ENCODE results near the gene LGALS3.

LGALS3 gene

GRCh38 chr14:55151601-55152000 is 22.5 kb downstream of the LGALS3 start:
- H3K27ac ChIP-seq (ENCODE audit: low read depth, low read length) = peak overlapping the region; percentile 35
- peaks cover 17% of the 10 kb centered on the region for H3K36me3 ChIP-seq (ENCODE audit: insufficient read depth, low read length)

DNA sequence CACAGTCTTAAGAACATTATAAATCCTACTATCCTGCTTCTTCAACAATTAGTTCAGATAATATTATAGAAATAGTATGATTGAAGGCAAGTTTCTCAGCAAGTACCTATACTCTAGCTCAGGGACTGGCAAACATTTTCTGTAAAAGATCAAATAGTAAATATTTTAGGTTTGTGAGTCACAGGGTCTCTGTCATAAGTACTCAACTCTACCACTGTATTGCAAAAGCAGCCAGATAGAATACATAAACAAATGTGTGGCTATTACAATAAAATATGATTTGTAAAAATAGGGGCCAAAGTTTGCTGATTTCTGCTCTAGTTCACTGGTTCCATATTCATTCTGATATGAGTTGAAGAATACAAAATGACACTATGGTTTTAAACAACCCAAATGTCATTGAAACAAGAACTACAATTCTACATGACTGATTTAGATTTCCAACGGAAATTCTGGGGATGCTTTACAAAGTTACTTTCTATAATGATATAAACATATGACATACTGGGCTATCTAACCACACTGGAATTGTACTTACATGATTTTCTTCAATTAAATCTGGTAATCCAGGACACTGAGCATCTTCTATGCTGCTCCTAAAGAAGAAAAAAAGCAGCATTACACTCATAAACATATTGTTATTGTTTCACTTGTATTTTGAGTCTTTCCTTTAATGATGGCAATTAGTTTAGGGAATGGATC is 23.2 kb downstream of the LGALS3 start:
- H2AFZ ChIP-seq (ENCODE audit: low read length, unreplicated experiment) = no peak overlapping the region
- peaks cover 11% of the 10 kb centered on the region for H3K36me3 ChIP-seq (ENCODE audit: insufficient read depth, low read length)
- peaks cover 9% of the 10 kb centered on the region for H3K4me1 ChIP-seq (ENCODE audit: control insufficient read depth, insufficient read depth, low read length, unreplicated experiment)
- H3K4me3 ChIP-seq (ENCODE audit: low read depth, low read length) = no peak overlapping the region
- no peaks in the 10 kb centered on the region for H3K27me3 ChIP-seq (ENCODE audit: insufficient read depth, low read length)
- H3K79me2 ChIP-seq (ENCODE audit: control insufficient read depth, insufficient read depth, low read length, unreplicated experiment) = no peaks in the 10 kb centered on the region
- peak overlapping the region; percentile 35 for H3K27ac ChIP-seq (ENCODE audit: low read depth, low read length)

More at GRCh38 chr14:55151601-55152000, 22.5 kb downstream of the LGALS3 start:
- H2AFZ ChIP-seq (ENCODE audit: low read length, unreplicated experiment) = no peak overlapping the region
- H3K27me3 ChIP-seq (ENCODE audit: insufficient read depth, low read length) = no peaks in the 10 kb centered on the region
- H3K79me2 ChIP-seq (ENCODE audit: control insufficient read depth, insufficient read depth, low read length, unreplicated experiment) = no peaks in the 10 kb centered on the region
- peaks cover 9% of the 10 kb centered on the region for H3K4me1 ChIP-seq (ENCODE audit: control insufficient read depth, insufficient read depth, low read length, unreplicated experiment)
- H3K4me3 ChIP-seq (ENCODE audit: low read depth, low read length) = no peak overlapping the region

DNA sequence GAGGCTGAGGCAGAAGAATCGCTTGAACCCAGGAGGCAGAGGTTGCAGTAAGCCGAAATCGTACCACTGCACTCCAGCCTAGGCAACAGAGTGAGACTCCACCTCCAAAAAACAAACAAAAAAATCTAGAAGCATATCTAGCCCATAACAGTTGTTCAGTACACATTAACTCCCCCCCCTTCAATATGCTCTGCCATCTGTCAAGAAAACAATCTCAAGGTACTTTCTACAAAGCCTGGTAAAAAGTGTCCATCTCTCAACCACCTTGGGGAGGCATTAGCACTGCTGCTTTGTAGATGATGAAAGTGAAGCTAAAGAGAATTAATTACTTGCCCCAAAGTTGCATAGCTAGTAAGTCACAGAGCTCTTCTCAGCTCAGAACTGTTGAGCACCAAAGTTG is 24.9 kb downstream of the LGALS3 start:
- Histone ChIP-seq H3K4me3 (ENCODE audit: low read depth, low read length) (no peak overlapping the region), H3K27ac (ENCODE audit: low read depth, low read length) (no peak overlapping the region), H3K4me1 (ENCODE audit: control insufficient read depth, insufficient read depth, low read length, unreplicated experiment) (peaks cover 9% of the 10 kb centered on the region), H3K27me3 (ENCODE audit: insufficient read depth, low read length) (no peaks in the 10 kb centered on the region), H3K36me3 (ENCODE audit: insufficient read depth, low read length) (peaks cover 3% of the 10 kb centered on the region; the same call in 1 of the 2 replicates), H2AFZ (ENCODE audit: low read length, unreplicated experiment) (no peak overlapping the region), H3K79me2 (ENCODE audit: control insufficient read depth, insufficient read depth, low read length, unreplicated experiment) (no peaks in the 10 kb centered on the region)

- no peak overlapping the region for H2AFZ ChIP-seq (ENCODE audit: low read length, unreplicated experiment)
- no peak overlapping the region for H3K4me3 ChIP-seq (ENCODE audit: low read depth, low read length)
- no peaks in the 10 kb centered on the region for H3K79me2 ChIP-seq (ENCODE audit: control insufficient read depth, insufficient read depth, low read length, unreplicated experiment)
- peaks cover 5% of the 10 kb centered on the region for H3K4me1 ChIP-seq (ENCODE audit: control insufficient read depth, insufficient read depth, low read length, unreplicated experiment)
- H3K27ac ChIP-seq (ENCODE audit: low read depth, low read length) = no peak overlapping the region
- H3K27me3 ChIP-seq (ENCODE audit: insufficient read depth, low read length) = no peaks in the 10 kb centered on the region
- H3K36me3 ChIP-seq (ENCODE audit: insufficient read depth, low read length) = peaks cover 3% of the 10 kb centered on the region; the same call in 1 of the 2 replicates
Observed at GRCh38 chr14:55157080-55157479, 28.0 kb downstream of the LGALS3 start.

DNA sequence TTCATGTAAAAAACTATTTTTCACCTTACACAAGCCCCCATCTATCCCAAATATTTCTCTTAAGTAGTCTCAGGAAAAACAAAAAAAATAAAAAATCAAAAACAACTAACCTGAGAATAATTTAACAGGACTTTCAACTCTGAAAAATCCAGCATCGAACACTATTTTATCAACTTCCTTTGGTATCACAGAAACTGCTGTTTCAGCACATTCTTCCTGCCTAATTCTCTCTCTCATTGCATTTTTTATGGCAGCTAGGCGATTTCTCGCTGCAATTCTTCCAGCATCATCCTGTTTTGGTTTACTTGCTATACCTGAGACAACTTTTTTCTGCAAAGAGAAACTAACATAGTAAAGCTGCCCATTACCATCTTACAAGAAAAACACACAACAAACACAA is 29.4 kb downstream of the LGALS3 start:
- Histone ChIP-seq H3K79me2 (ENCODE audit: control insufficient read depth, insufficient read depth, low read length, unreplicated experiment) (no peaks in the 10 kb centered on the region), H3K4me1 (ENCODE audit: control insufficient read depth, insufficient read depth, low read length, unreplicated experiment) (no peaks in the 10 kb centered on the region), H3K27me3 (ENCODE audit: insufficient read depth, low read length) (no peaks in the 10 kb centered on the region), H3K27ac (ENCODE audit: low read depth, low read length) (no peak overlapping the region), H3K36me3 (ENCODE audit: insufficient read depth, low read length) (peaks cover 3% of the 10 kb centered on the region; the same call in 1 of the 2 replicates), H3K4me3 (ENCODE audit: low read depth, low read length) (no peak overlapping the region), H2AFZ (ENCODE audit: low read length, unreplicated experiment) (no peak overlapping the region)

GRCh38 chr14:55160989-55161388 is 31.9 kb downstream of the LGALS3 start:
- H3K36me3 ChIP-seq (ENCODE audit: insufficient read depth, low read length) = peaks cover 4% of the 10 kb centered on the region
- no peak overlapping the region for H3K27ac ChIP-seq (ENCODE audit: low read depth, low read length)
- no peak overlapping the region for H2AFZ ChIP-seq (ENCODE audit: low read length, unreplicated experiment)
- no peak overlapping the region for H3K4me3 ChIP-seq (ENCODE audit: low read depth, low read length)
- H3K4me1 ChIP-seq (ENCODE audit: control insufficient read depth, insufficient read depth, low read length, unreplicated experiment) = no peaks in the 10 kb centered on the region
- H3K27me3 ChIP-seq (ENCODE audit: insufficient read depth, low read length) = no peaks in the 10 kb centered on the region
- no peaks in the 10 kb centered on the region for H3K79me2 ChIP-seq (ENCODE audit: control insufficient read depth, insufficient read depth, low read length, unreplicated experiment)

- no peaks in the 10 kb centered on the region for H3K4me1 ChIP-seq (ENCODE audit: control insufficient read depth, insufficient read depth, low read length, unreplicated experiment)
- H3K4me3 ChIP-seq (ENCODE audit: low read depth, low read length) = no peak overlapping the region
- H3K27me3 ChIP-seq (ENCODE audit: insufficient read depth, low read length) = no peaks in the 10 kb centered on the region
- no peaks in the 10 kb centered on the region for H3K79me2 ChIP-seq (ENCODE audit: control insufficient read depth, insufficient read depth, low read length, unreplicated experiment)
- H3K36me3 ChIP-seq (ENCODE audit: insufficient read depth, low read length) = peaks cover 4% of the 10 kb centered on the region; the same call in 1 of the 2 replicates
- no peak overlapping the region for H2AFZ ChIP-seq (ENCODE audit: low read length, unreplicated experiment)
- H3K27ac ChIP-seq (ENCODE audit: low read depth, low read length) = peak overlapping the region; percentile 34; the same call in 1 of the 2 replicates
Observed at GRCh38 chr14:55170526-55170925, 41.5 kb downstream of the LGALS3 start.

DNA sequence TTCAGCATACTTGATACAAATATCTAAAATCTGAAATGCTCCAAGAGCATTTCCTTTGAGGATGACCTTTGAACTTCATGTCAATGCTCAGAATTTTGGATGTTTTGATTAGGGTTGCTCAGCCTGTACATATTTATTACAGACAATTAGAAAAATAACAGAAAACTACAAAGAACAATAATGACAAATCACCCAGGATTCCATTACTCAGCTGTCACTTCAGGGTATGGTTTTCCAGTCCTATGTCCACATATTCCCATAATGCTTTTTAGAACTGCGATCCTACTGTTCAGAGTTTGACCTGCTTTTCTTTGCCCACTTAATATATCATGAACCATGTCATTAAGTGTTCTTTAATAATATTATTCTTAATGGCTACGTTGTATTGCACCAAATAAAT is 51.0 kb downstream of the LGALS3 start:
- peaks cover 9% of the 10 kb centered on the region; the same call in 1 of the 2 replicates for H3K36me3 ChIP-seq (ENCODE audit: insufficient read depth, low read length)
- peaks cover 5% of the 10 kb centered on the region for H3K79me2 ChIP-seq (ENCODE audit: control insufficient read depth, insufficient read depth, low read length, unreplicated experiment)
- no peak overlapping the region for H3K4me3 ChIP-seq (ENCODE audit: low read depth, low read length)
- peaks cover 18% of the 10 kb centered on the region for H3K4me1 ChIP-seq (ENCODE audit: control insufficient read depth, insufficient read depth, low read length, unreplicated experiment)
- H2AFZ ChIP-seq (ENCODE audit: low read length, unreplicated experiment) = no peak overlapping the region
- H3K27ac ChIP-seq (ENCODE audit: low read depth, low read length) = peak overlapping the region; percentile 90
- H3K27me3 ChIP-seq (ENCODE audit: insufficient read depth, low read length) = no peaks in the 10 kb centered on the region

GRCh38 chr14:55180434-55180833 is 51.4 kb downstream of the LGALS3 start:
- Histone ChIP-seq H3K4me3 (ENCODE audit: low read depth, low read length) (no peak overlapping the region), H3K36me3 (ENCODE audit: insufficient read depth, low read length) (peaks cover 9% of the 10 kb centered on the region; the same call in 1 of the 2 replicates), H3K27me3 (ENCODE audit: insufficient read depth, low read length) (no peaks in the 10 kb centered on the region), H3K79me2 (ENCODE audit: control insufficient read depth, insufficient read depth, low read length, unreplicated experiment) (peaks cover 5% of the 10 kb centered on the region), H3K4me1 (ENCODE audit: control insufficient read depth, insufficient read depth, low read length, unreplicated experiment) (peaks cover 18% of the 10 kb centered on the region), H2AFZ (ENCODE audit: low read length, unreplicated experiment) (no peak overlapping the region), H3K27ac (ENCODE audit: low read depth, low read length) (peak overlapping the region; percentile 90)

DNA sequence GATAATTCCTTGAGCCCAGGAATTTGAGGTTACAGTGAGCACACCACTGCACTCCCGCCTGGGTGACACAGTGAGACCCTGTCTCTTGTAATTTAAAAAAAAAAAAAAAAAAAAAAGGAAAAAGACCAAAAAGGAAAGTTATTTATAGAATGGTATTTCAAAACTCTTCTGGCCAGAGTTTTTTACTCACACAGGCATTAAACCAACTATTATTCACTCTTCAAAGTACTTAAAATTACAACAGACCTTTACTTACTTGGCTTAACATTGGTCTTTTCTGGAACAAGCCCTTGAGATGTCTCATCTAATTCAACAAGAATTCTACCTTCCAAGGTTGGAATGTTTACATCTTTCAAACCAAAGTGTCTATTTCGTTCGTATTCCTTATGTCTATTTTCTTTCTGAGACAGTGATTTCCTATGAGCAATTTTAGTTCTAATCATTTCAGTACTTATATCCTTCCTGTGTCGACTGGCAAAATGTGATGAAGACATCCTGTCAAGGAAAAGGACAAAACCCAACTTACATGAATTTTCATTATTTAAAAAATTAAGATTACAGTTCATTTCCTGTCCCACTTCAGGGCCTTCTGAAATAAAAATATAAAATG is 59.7 kb downstream of the LGALS3 start:
- H3K4me1 ChIP-seq (ENCODE audit: control insufficient read depth, insufficient read depth, low read length, unreplicated experiment) = peaks cover 22% of the 10 kb centered on the region
- H3K27me3 ChIP-seq (ENCODE audit: insufficient read depth, low read length) = no peaks in the 10 kb centered on the region
- peaks cover 51% of the 10 kb centered on the region for H3K79me2 ChIP-seq (ENCODE audit: control insufficient read depth, insufficient read depth, low read length, unreplicated experiment)
- peak overlapping the region; percentile 86 for H3K4me3 ChIP-seq (ENCODE audit: low read depth, low read length)
- H3K36me3 ChIP-seq (ENCODE audit: insufficient read depth, low read length) = no peaks in the 10 kb centered on the region
- H3K27ac ChIP-seq (ENCODE audit: low read depth, low read length) = peak overlapping the region; percentile 16
- peak overlapping the region; percentile 26 for H2AFZ ChIP-seq (ENCODE audit: low read length, unreplicated experiment)

GRCh38 chr14:55190906-55191202 is 61.8 kb downstream of the LGALS3 start:
- H3K36me3 ChIP-seq (ENCODE audit: insufficient read depth, low read length) = no peaks in the 10 kb centered on the region
- peaks cover 22% of the 10 kb centered on the region for H3K4me1 ChIP-seq (ENCODE audit: control insufficient read depth, insufficient read depth, low read length, unreplicated experiment)
- peaks cover 46% of the 10 kb centered on the region for H3K79me2 ChIP-seq (ENCODE audit: control insufficient read depth, insufficient read depth, low read length, unreplicated experiment)
- no peaks in the 10 kb centered on the region for H3K27me3 ChIP-seq (ENCODE audit: insufficient read depth, low read length)
- peak overlapping the region; percentile 37; the same call in 1 of the 2 replicates for H3K27ac ChIP-seq (ENCODE audit: low read depth, low read length)
- peak overlapping the region; percentile 86 for H3K4me3 ChIP-seq (ENCODE audit: low read depth, low read length)
- peak overlapping the region; percentile 95 for H2AFZ ChIP-seq (ENCODE audit: low read length, unreplicated experiment)

Measured in ACC112 (cell line).